Spleen (tissue), 11 donors: Measurements from ENCODE around the gene DRAXIN. TPM values are rescaled to one million over a fixed set of nuclear protein-coding genes. Genes with fewer than 3 reads are reported as not detected.

ENCODE experiments used
- DNase-seq: peaks from one replicate; pipeline ENCODE4 v3.0.0-alpha.2; 2020
- H3K27ac ChIP-seq, 8 donors: fragments of 200-600 bp; sonication (generic) in 7 of 8; 1 replicate in 4 of 8; 2 replicates in 4 of 8; pipeline versions ENCODE4 v1.5.0 to v1.8.0; 2016 to 2021; ENCODE audit warnings: inconsistent platforms in 4 of 8, mild to moderate bottlenecking in 4 of 8, moderate library complexity in 1 of 8
- H3K27me3 ChIP-seq, 7 donors: fragments of 200-600 bp; sonication (generic) in 6 of 7; replicated peaks in 1 of 7; 1 replicate in 4 of 7; 2 replicates in 3 of 7; pipeline versions ENCODE4 v1.5.0 to v1.8.0; 2016 to 2021; ENCODE audit warnings: inconsistent platforms in 3 of 7, mild to moderate bottlenecking in 1 of 7
- H3K36me3 ChIP-seq, 6 donors: fragments of 200-600 bp; sonication (generic) in 5 of 6; 1 replicate in 4 of 6; 2 replicates in 2 of 6; pipeline versions ENCODE4 v1.5.0 to v1.8.0; 2016 to 2021; ENCODE audit warnings: inconsistent platforms in 2 of 6
- H3K4me1 ChIP-seq, 6 donors: fragments of 200-600 bp; sonication (generic) in 5 of 6; 1 replicate in 3 of 6; 2 replicates in 3 of 6; pipeline versions ENCODE4 v1.5.0 to v1.8.0; 2016 to 2021; ENCODE audit warnings: inconsistent platforms in 3 of 6
- H3K4me3 ChIP-seq, 8 donors: fragments of 200-600 bp; sonication (generic) in 7 of 8; 1 replicate in 4 of 8; 2 replicates in 4 of 8; pipeline versions ENCODE4 v1.5.0 to v1.8.0; 2016 to 2021; ENCODE audit warnings: inconsistent platforms in 4 of 8, mild to moderate bottlenecking in 4 of 8, moderate library complexity in 2 of 8
- H3K9me3 ChIP-seq, 8 donors: fragments of 200-600 bp; sonication (generic) in 7 of 8; 1 replicate in 4 of 8; 2 replicates in 4 of 8; pipeline versions ENCODE4 v1.5.0 to v1.8.0; 2016 to 2021; ENCODE audit warnings: inconsistent platforms in 4 of 8
- POLR2A ChIP-seq, 3 donors: fragments of 450-650 bp; IDR thresholded peaks; one replicate each; pipeline ENCODE4 v1.5.1; 2017; ENCODE audit warnings: antibody characterized with exemption in 3 of 3, mild to moderate bottlenecking in 1 of 3
- POLR2AphosphoS5 ChIP-seq, 3 donors: sonication (generic); formaldehyde crosslinking; IDR thresholded peaks; one replicate each; pipeline ENCODE4 v1.5.1; 2017; ENCODE audit warnings: antibody characterized with exemption in 3 of 3
- WGBS, 5 donors: extraction: QIAGEN DNeasy Blood & Tissue Kit in 3 of 5; methylation state at CpG; one replicate each; pipeline versions ENCODE4 v1.1.5 to v1.1.7; 2013 to 2018; 5-methylcytosine and 5-hydroxymethylcytosine counted together
- intact Hi-C: fragments of 100-400 bp; cut with DNase I; formaldehyde crosslinking; loops from one replicate; pipeline ENCODE4 v1.15.0; 2023; ENCODE audit warnings: low total_unique reads
- polyA plus RNA-seq, 3 donors: library from polyadenylated mRNA; stranded (reverse); fragments of 200-250 nt; gene quantifications; one replicate each; pipeline ENCODE4 v1.2.1, GENCODE V29; 2013
- total RNA-seq, 7 donors: library from RNA; depleted of rRNA in 3 of 7; stranded (reverse); fragments of >200 nt in 3 of 7; fragmentation: NEBNext Ultra II Directional in 4 of 7; extraction: Animal tissue kit (Norgen Biotek cat#: 25700) in 4 of 7; gene quantifications; one replicate each; pipeline versions ENCODE4 v1.1.0 to v1.2.1, GENCODE V29; 2016 to 2021
- TF ChIP-seq, protein P1 (sequence below), 11 experiments: fragments of 200-600 bp in 7 of 11; fragments of 450-650 bp in 4 of 11; sonication (generic) in 4 of 11; IDR thresholded peaks in 8 of 11; conservative IDR thresholded peaks in 3 of 11; 1 replicate in 7 of 11; 2 replicates in 4 of 11; pipeline versions ENCODE4 v1.4.0 to v1.8.0; 2016 to 2021; ENCODE audit warnings: antibody characterized with exemption in 11 of 11, inconsistent platforms in 4 of 11, mild to moderate bottlenecking in 1 of 11
- donor health status: healthy with polysubstance abuse.
- donor health status: DM: no; HTN: no; CAD: no; lungs with moderate emphysema.
- donor health status: DM: no; HTN: no; CAD: no.
- donor health status: Bipolar disorder and iron deficiency.
- donor health status: healthy.
- donor health status: DM: no; HTN: no; CAD: no.
- donor health status: DM: yes; HTN: yes; CAD: no.

The DRAXIN gene
- total and polyA plus RNA-seq, 10 donors: 0.04 to 0.37 (median 0.10) TPM; not detected in 3

- H3K27me3 ChIP-seq: peaks cover 0 to 49% (median 12%) of the 10 kb centered on the region in 7 donors
- intact Hi-C loops: loop anchor here (5.0 kb wide), 1 partner anchor 69 kb away; no protein-coding TSS in a partner anchor
- no peak overlapping the region for H3K27ac ChIP-seq
Observed at GRCh38 chr1:11653101-11653860, 38.2 kb upstream of the DRAXIN start.

GRCh38 chr1:11653861-11654136, 37.7 kb upstream of the DRAXIN start:
- H3K9me3 ChIP-seq: no peaks in the 10 kb centered on the region
- no peak for TF ChIP-seq POLR2AphosphoS5 (IDR thresholded peaks at IDR 0.05)
- no peak for TF ChIP-seq POLR2A (IDR thresholded peaks at IDR 0.05)
- TF ChIP-seq, protein P1, sequence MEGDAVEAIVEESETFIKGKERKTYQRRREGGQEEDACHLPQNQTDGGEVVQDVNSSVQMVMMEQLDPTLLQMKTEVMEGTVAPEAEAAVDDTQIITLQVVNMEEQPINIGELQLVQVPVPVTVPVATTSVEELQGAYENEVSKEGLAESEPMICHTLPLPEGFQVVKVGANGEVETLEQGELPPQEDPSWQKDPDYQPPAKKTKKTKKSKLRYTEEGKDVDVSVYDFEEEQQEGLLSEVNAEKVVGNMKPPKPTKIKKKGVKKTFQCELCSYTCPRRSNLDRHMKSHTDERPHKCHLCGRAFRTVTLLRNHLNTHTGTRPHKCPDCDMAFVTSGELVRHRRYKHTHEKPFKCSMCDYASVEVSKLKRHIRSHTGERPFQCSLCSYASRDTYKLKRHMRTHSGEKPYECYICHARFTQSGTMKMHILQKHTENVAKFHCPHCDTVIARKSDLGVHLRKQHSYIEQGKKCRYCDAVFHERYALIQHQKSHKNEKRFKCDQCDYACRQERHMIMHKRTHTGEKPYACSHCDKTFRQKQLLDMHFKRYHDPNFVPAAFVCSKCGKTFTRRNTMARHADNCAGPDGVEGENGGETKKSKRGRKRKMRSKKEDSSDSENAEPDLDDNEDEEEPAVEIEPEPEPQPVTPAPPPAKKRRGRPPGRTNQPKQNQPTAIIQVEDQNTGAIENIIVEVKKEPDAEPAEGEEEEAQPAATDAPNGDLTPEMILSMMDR (IDR thresholded peaks at IDR 0.05 in 8 of 11, conservative IDR thresholded peaks at IDR 0.05 in 3 of 11): no peak
- peak overlapping the region in 5 of 8 donors; percentile 51 to 80 (median 66) for H3K27ac ChIP-seq
- peak; percentile 80 for DNase-seq
- peaks cover 0 to 28% (median 6%) of the 10 kb centered on the region in 6 donors for H3K36me3 ChIP-seq
- peaks cover 0 to 44% (median 12%) of the 10 kb centered on the region in 7 donors for H3K27me3 ChIP-seq
- WGBS, 5 donors: 68 to 81% (median 75%) methylated on average over 4 to 7 of the region's 7 CpGs
- peak overlapping the region in 7 of 8 donors; percentile 45 to 87 (median 57) for H3K4me3 ChIP-seq
- intact Hi-C loops: loop anchor here (5.0 kb wide), 1 partner anchor 69 kb away; no protein-coding TSS in a partner anchor
- H3K4me1 ChIP-seq: peaks cover 11 to 59% (median 49%) of the 10 kb centered on the region in 6 donors

More at GRCh38 chr1:11653101-11653860, 38.2 kb upstream of the DRAXIN start:
- DNase-seq: peak; percentile 59
- Histone ChIP-seq H3K4me3 (peak overlapping the region in 1 of 8 donors; percentile 87), H3K9me3 (no peaks in the 10 kb centered on the region), H3K36me3 (peaks cover 0 to 23% (median 4%) of the 10 kb centered on the region in 6 donors), H3K4me1 (peaks cover 11 to 62% (median 52%) of the 10 kb centered on the region in 6 donors)
- WGBS, 5 donors: 79 to 88% (median 81%) methylated on average over 15 to 17 of the region's 17 CpGs
- TF ChIP-seq, protein P1 (IDR thresholded peaks at IDR 0.05 in 8 of 11, conservative IDR thresholded peaks at IDR 0.05 in 3 of 11): no peak
- TF ChIP-seq POLR2AphosphoS5 (IDR thresholded peaks at IDR 0.05) (no peak), POLR2A (IDR thresholded peaks at IDR 0.05) (no peak)

GRCh38 chr1:11654137-11654938, 37.2 kb upstream of the DRAXIN start, which contains the start of the genes FBXO2 and FBXO44:
FBXO2 (minus strand) TSS chr1:11654429; CDS start chr1:11654340, 89 bp downstream.
FBXO44 (plus strand) TSS chr1:11654877; CDS start chr1:11655836, 959 bp downstream.
- Histone ChIP-seq H3K36me3 (peaks cover 0 to 33% (median 8%) of the 10 kb centered on the region in 6 donors), H3K27me3 (peaks cover 0 to 38% (median 11%) of the 10 kb centered on the region in 7 donors), H3K27ac (peak within 1 kb of the TSS in 7 of 8 donors; percentile 32 to 80 (median 55)), H3K4me3 (peak within 1 kb of the TSS; percentile 45 to 87 (median 56)), H3K9me3 (no peaks in the 10 kb centered on the region), H3K4me1 (peaks cover 11 to 54% (median 44%) of the 10 kb centered on the region in 6 donors)
- peak in 2 of 3 donors; percentile 8 to 31 for TF ChIP-seq POLR2AphosphoS5 (IDR thresholded peaks at IDR 0.05)
- TF ChIP-seq POLR2A (IDR thresholded peaks at IDR 0.05): no peak
- TF ChIP-seq, protein P1 (IDR thresholded peaks at IDR 0.05 in 8 of 11, conservative IDR thresholded peaks at IDR 0.05 in 3 of 11): no peak
- WGBS, 5 donors: 7 to 16% (median 8%) methylated on average over 5 to 94 of the region's 94 CpGs
- intact Hi-C loops: loop anchor here (5.0 kb wide), 1 partner anchor 68 kb away; no protein-coding TSS in a partner anchor
- DNase-seq: peak; percentile 91
